LNCAP (cell line): Measurements from ENCODE around the gene LRBA.

Source experiments
- CTCF ChIP-seq: fragments of 450-650 bp; IDR thresholded peaks from 2 replicates; pipeline ENCODE4 v1.5.1; 2017; ENCODE audit warnings: mild to moderate bottlenecking

LRBA gene

GRCh38 chr4:150990993-150991392 is 24.1 kb downstream of the LRBA start:
- TF ChIP-seq CTCF = no peak

GRCh38 chr4:150990250-150990649 is 24.8 kb downstream of the LRBA start:
- TF ChIP-seq CTCF = no peak

GRCh38 chr4:150988238-150988637 is 26.8 kb downstream of the LRBA start:
- no peak for TF ChIP-seq CTCF

GRCh38 chr4:150987204-150987603 is 27.9 kb downstream of the LRBA start:
- TF ChIP-seq CTCF = no peak

- no peak for TF ChIP-seq CTCF
Observed at GRCh38 chr4:150986085-150986484, 29.0 kb downstream of the LRBA start.

- TF ChIP-seq CTCF = no peak
Observed at GRCh38 chr4:150983851-150984250, 31.2 kb downstream of the LRBA start.

- no peak for TF ChIP-seq CTCF
Observed at GRCh38 chr4:150982557-150983233, 32.4 kb downstream of the LRBA start.
